Measurements from ENCODE around the gene DICER1.

DICER1 gene

GRCh38 chr14:95085321-95085720 lies 72.0 kb downstream of the DICER1 start:
- DNase-seq (ENCODE audit: low read depth in 2 of 2), result no peak

- DNase-seq (ENCODE audit: low read depth in 2 of 2), result no peak
Measured at GRCh38 chr14:95078867-95079266, 78.5 kb downstream of the DICER1 start.

- no peak for DNase-seq (ENCODE audit: low read depth in 2 of 2)
Measured at GRCh38 chr14:95077345-95077744, 80.0 kb downstream of the DICER1 start.

GRCh38 chr14:95075789-95076188 lies 81.5 kb downstream of the DICER1 start:
- DNase-seq (ENCODE audit: low read depth in 2 of 2), result no peak

- no peak for DNase-seq (ENCODE audit: low read depth in 2 of 2)
Measured at GRCh38 chr14:95073947-95074346, 83.4 kb downstream of the DICER1 start.

GRCh38 chr14:95072310-95072905 lies 84.9 kb downstream of the DICER1 start:
- no peak for DNase-seq (ENCODE audit: low read depth in 2 of 2)

GRCh38 chr14:95071649-95072280 lies 85.6 kb downstream of the DICER1 start:
- no peak for DNase-seq (ENCODE audit: low read depth in 2 of 2)

- no peak for DNase-seq (ENCODE audit: low read depth in 2 of 2)
Measured at GRCh38 chr14:95070748-95071435, 86.4 kb downstream of the DICER1 start.

- DNase-seq (ENCODE audit: low read depth in 2 of 2), result no peak
Measured at GRCh38 chr14:95069547-95069946, 87.8 kb downstream of the DICER1 start.

GRCh38 chr14:95069018-95069417 lies 88.3 kb downstream of the DICER1 start:
- DNase-seq (ENCODE audit: low read depth in 2 of 2), result no peak

GRCh38 chr14:95068521-95068920 lies 88.8 kb downstream of the DICER1 start:
- DNase-seq (ENCODE audit: low read depth in 2 of 2), result no peak

GRCh38 chr14:95068080-95068479 lies 89.2 kb downstream of the DICER1 start:
- no peak for DNase-seq (ENCODE audit: low read depth in 2 of 2)

GRCh38 chr14:95067526-95067925 lies 89.8 kb downstream of the DICER1 start:
- no peak for DNase-seq (ENCODE audit: low read depth in 2 of 2)

- no peak for DNase-seq (ENCODE audit: low read depth in 2 of 2)
Measured at GRCh38 chr14:95066427-95066986, 90.8 kb downstream of the DICER1 start.

GRCh38 chr14:95065411-95065810 lies 91.9 kb downstream of the DICER1 start:
- no peak for DNase-seq (ENCODE audit: low read depth in 2 of 2)

GRCh38 chr14:95064734-95065133 lies 92.6 kb downstream of the DICER1 start:
- no peak for DNase-seq (ENCODE audit: low read depth in 2 of 2)

GRCh38 chr14:95064256-95064655 lies 93.1 kb downstream of the DICER1 start:
- DNase-seq (ENCODE audit: low read depth in 2 of 2), result no peak

- DNase-seq (ENCODE audit: low read depth in 2 of 2), result no peak
Measured at GRCh38 chr14:95063391-95063790, 93.9 kb downstream of the DICER1 start.

- DNase-seq (ENCODE audit: low read depth in 2 of 2), result no peak
Measured at GRCh38 chr14:95062946-95063345, 94.4 kb downstream of the DICER1 start.

GRCh38 chr14:95062220-95062619 lies 95.1 kb downstream of the DICER1 start:
- no peak for DNase-seq (ENCODE audit: low read depth in 2 of 2)

GRCh38 chr14:95061317-95062093 lies 95.8 kb downstream of the DICER1 start:
- no peak for DNase-seq (ENCODE audit: low read depth in 2 of 2)

- no peak for DNase-seq (ENCODE audit: low read depth in 2 of 2)
Measured at GRCh38 chr14:95059126-95059525, 98.2 kb downstream of the DICER1 start.

All from stimulated activated CD8-positive, alpha-beta memory T cell treated with anti-CD3 and anti-CD28 coated beads, Interleukin-7, amount 100 ng/mL, for 4 hours (primary cell).